GM10248 (cell line): ENCODE data around the gene C10orf95.
A peak's percentile ranks its signal among the peaks of the same experiment; 100 is the strongest.

Source experiments
- CTCF ChIA-PET: fragments of 300-600 bp; sonication (Branson Sonifier 250); formaldehyde crosslinking; extraction: SDS; loops from one replicate; lab custom pipeline; 2021; ENCODE audit warnings: antibody characterized with exemption; lab: Yijun Ruan, JAX
- POLR2A ChIA-PET: fragments of 350-650 bp; sonication (Branson Sonifier 250); formaldehyde crosslinking; extraction: SDS; loops from one replicate; lab custom pipeline; 2020; ENCODE audit warnings: antibody characterized with exemption; lab: Yijun Ruan, JAX
- DNase-seq: peaks from one replicate; pipeline ENCODE4 v3.0.0; 2012; ENCODE audit errors: extremely low spot score
- TF ChIP-seq, protein P1 (sequence below): IDR thresholded peaks from 2 replicates; pipeline ENCODE4 v1.5.1; 2012; ENCODE audit warnings: mild to moderate bottlenecking, low read depth; ENCODE audit errors: extremely low read depth, missing control alignments, control extremely low read depth

Gene C10orf95

DNA sequence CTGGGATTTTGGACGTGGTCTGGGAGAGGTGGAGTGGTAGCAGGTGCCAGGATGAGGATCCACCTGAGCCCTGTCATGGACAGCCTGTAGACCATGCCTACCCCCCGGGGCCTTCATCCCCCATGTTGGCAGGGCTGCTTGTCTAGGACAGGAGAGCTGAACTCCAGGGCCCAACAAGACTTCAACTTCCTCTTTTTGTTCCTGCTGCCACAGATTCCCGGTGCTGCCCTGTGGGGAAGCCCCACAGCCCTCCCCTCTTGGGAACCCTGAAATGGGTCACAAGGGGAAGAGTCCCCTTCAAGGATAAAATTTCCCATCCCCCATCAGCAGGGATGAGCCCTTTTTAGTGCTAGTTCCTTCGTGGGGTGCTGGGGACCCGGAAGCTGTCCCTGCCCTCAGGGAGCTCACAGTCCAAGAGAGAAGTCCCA is 17.7 kb downstream of the C10orf95 start:
- DNase-seq = no peak
- ChIA-PET POLR2A (interaction anchor here (0.8 kb wide), 1 partner anchor 17 kb away, joined by 5 read pairs; no protein-coding TSS in a partner anchor), CTCF (interaction anchor here (0.8 to 7.8 kb wide), 9 partner anchors 9 to 213 kb away, joined by 3 to 85 read pairs (median 4); partner anchors contain the start of genes C10orf95 and FBXL15)
- TF ChIP-seq, protein P1, sequence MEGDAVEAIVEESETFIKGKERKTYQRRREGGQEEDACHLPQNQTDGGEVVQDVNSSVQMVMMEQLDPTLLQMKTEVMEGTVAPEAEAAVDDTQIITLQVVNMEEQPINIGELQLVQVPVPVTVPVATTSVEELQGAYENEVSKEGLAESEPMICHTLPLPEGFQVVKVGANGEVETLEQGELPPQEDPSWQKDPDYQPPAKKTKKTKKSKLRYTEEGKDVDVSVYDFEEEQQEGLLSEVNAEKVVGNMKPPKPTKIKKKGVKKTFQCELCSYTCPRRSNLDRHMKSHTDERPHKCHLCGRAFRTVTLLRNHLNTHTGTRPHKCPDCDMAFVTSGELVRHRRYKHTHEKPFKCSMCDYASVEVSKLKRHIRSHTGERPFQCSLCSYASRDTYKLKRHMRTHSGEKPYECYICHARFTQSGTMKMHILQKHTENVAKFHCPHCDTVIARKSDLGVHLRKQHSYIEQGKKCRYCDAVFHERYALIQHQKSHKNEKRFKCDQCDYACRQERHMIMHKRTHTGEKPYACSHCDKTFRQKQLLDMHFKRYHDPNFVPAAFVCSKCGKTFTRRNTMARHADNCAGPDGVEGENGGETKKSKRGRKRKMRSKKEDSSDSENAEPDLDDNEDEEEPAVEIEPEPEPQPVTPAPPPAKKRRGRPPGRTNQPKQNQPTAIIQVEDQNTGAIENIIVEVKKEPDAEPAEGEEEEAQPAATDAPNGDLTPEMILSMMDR = no peak

DNA sequence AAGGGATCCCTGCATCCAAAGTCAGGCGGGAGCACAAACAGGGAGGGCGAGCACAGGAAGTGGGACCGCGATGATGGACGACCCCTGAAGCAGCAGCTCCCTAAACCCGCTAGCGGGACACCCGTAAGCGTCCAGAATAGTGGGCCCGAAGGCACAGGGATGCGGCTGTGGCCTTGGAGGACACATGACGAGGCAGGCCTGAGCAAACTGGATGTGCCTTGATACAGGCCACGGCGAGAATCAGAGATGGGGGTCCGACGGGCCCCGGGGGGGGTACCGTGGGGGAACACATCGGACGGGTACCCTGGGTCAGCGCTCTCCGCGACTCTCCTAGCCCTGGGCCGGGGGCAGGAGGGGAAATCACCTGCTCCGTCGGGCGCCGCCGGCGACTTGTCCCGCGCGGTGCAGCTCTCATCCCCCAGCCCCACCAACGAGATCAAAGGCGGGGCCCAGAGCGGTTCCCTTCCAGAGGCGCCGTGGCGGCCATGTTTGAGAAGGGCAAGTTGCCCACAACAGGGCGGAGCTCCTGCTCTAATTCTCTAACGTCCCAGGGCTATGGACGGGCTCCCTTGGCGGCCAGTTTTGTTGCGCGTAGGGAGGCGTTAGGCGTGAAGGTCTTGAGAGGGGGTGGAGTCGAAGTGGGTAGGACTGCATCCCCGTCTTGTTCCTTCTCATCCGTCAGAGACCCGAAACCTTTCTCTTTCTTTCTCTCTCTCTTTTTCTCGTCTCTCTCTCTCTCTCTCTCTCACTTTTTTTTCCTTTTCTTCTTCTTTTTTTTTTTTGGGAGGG is 19.0 kb downstream of the C10orf95 start, which contains the start of gene CUEDC2:
TSS of gene CUEDC2 (minus strand) at position 413 of the 789 bp plus-strand sequence. CDS start 7,386 bp downstream, outside the sequence.
- TF ChIP-seq, protein P1 = no peak
- ChIA-PET CTCF (interaction anchor here (0.8 to 7.8 kb wide), 14 partner anchors 10 to 263 kb away, joined by 3 to 85 read pairs (median 3); partner anchors contain the start of genes FBXL15 and SUFU), POLR2A (interaction anchor here (1.1 to 1.3 kb wide), 2 partner anchors 11 to 29 kb away, joined by 4 to 6 read pairs; no protein-coding TSS in a partner anchor)
- peak; percentile 94 for DNase-seq

DNA sequence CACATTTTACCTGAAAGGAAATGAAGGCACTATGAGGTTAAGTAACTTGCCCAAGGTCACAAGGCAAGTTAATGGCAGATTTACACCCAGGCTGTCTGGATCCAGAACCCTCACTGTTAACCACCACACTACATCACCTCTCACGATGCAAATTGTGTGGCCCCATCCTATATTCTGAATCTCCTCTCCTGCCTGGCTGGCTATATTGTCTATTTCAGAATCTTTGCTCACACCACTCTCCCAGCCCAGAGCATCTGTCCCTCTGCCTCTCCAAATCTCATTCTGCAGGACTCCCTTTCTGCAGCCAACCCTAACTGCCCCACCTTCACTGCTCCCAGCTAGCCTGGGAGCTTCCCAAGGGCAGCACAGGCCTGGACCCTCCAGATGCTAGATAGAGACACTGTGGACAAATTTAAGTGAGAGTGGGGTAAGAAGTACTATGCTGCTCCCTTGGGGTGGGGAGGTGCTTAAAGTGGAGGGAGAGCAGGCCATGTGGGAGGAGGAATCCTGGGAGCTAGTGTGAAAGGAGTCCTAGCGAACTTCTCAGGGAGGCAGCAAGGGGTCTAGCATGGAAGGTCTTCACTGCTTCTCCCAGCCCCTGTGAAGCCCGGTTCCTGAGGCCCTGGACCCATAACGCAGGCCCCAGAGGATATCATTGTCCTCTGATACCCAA is 19.8 kb downstream of the C10orf95 start:
- no peak for DNase-seq
- POLR2A ChIA-PET = interaction anchor here (1.1 kb wide), 1 partner anchor 10 kb away, joined by 4 read pairs; no protein-coding TSS in a partner anchor
- CTCF ChIA-PET = interaction anchor here (0.8 to 7.8 kb wide), 9 partner anchors 9 to 202 kb away, joined by 3 to 85 read pairs (median 4); partner anchors contain the start of genes FBXL15 and SUFU
- TF ChIP-seq, protein P1 = no peak

DNA sequence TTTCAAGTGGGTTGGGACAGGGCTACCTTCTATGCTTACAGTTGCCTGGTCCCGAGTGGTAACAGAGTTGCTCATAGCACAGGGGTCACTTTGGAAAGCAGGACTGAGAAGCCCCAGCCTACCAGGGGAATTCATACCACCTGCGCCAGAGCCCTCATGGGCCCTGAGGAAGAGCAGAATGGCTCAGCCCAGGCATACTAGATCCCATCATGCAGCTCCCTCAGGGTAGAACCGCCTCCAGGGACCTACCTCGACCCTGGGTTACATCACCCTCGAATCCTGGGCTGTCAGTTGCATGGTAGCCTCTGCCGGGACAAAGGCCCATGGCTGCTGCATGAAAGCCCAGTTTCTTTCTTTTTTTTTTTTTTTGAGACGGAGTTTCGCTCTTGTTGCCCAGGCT is 21.9 kb downstream of the C10orf95 start:
- ChIA-PET CTCF (interaction anchor here (1.1 to 7.8 kb wide), 2 partner anchors 7 to 30 kb away, joined by 7 to 85 read pairs; partner anchors contain the start of gene FBXL15), POLR2A (no interaction called here)
- TF ChIP-seq, protein P1 = no peak
- no peak for DNase-seq

DNA sequence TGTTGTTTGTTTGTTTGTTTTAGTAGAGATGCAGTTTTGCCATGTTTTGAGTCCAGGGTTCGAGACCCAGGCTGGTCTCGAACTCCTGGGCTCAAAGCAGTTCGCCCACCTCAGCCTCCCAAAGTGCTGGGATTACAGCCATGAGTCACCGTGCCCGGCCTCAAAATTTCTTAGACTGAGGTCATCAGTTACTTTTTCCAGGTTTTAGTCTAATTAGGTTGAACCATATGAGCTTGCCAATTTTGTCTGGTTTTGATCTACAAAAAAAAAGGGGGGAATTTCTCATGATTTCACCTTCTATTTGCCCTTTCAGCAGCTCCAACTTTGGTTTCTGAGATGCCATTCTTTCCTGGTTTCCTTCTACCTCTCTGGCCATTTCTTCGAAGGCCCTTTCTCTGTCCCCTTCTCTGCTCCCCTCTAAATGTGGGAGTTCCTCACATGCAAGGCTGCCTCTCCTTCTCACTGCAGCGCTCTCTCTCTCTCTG is 24.5 kb downstream of the C10orf95 start:
- TF ChIP-seq, protein P1 = no peak
- ChIA-PET POLR2A (no interaction called here), CTCF (interaction anchor here (1.2 to 10.0 kb wide), 4 partner anchors 22 to 257 kb away, joined by 4 to 140 read pairs (median 36); partner anchors contain the start of gene NFKB2)
- DNase-seq = no peak
